ENCODE data around the gene ENPP6.
"Not testable (repeated sequence)": the region's sequence is repeated elsewhere in the genome, so short reads cannot be mapped to it uniquely, and the experiment has no call there.

ENPP6 gene

GRCh38 chr4:184148738-184149637 lies 68.7 kb downstream of the ENPP6 start:
- no peak for DNase-seq (ENCODE audit: low read depth, low spot score)

- DNase-seq (ENCODE audit: low read depth, low spot score) = no peak
Observed at GRCh38 chr4:184147858-184148737, 69.6 kb downstream of the ENPP6 start.

- no peak for DNase-seq (ENCODE audit: low read depth, low spot score)
Observed at GRCh38 chr4:184146951-184147350, 70.7 kb downstream of the ENPP6 start.

GRCh38 chr4:184145596-184145995 lies 72.1 kb downstream of the ENPP6 start:
- DNase-seq (ENCODE audit: low read depth, low spot score) = no peak

GRCh38 chr4:184143770-184144564 lies 73.7 kb downstream of the ENPP6 start:
- DNase-seq (ENCODE audit: low read depth, low spot score) = no peak

- no peak for DNase-seq (ENCODE audit: low read depth, low spot score)
Observed at GRCh38 chr4:184142121-184143000, 75.3 kb downstream of the ENPP6 start.

DNA sequence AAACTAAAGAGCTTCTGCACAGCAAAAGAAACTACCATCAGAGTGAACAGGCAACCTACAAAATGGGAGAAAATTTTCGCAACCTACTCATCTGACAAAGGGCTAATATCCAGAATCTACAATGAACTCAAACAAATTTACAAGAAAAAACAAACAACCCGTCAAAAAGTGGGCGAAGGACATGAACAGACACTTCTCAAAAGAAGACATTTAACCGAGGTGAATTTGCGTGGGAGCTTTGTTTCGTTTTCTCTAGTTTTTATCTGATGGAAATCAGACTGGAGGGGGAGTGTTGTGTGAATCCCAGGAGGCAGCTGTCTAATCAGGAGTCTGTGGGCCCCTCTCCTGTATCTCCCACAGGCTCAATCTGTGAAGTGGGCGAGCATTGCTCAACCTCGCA lies 76.8 kb downstream of the ENPP6 start:
- DNase-seq (ENCODE audit: low read depth, low spot score) = not testable (repeated sequence)

DNA sequence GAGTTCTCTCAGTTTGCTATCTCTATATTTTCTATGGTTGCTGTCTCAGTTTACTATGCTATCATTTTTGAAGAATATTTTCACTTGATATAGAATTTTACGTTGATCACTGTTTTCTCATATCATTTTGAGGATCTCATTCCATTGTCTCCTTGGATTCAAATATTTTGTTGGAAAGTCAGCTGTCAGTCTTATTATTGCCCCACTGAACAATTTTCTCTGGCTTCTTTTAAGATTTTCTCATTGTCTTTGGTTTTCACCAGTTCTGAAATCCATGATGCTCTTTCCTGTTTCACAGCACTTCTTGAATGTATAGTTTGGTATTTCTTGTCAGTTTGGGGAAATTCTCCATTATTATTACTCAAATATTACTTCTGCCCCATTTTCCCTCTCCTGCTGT lies 81.1 kb downstream of the ENPP6 start:
- DNase-seq (ENCODE audit: low read depth, low spot score) = no peak

DNA sequence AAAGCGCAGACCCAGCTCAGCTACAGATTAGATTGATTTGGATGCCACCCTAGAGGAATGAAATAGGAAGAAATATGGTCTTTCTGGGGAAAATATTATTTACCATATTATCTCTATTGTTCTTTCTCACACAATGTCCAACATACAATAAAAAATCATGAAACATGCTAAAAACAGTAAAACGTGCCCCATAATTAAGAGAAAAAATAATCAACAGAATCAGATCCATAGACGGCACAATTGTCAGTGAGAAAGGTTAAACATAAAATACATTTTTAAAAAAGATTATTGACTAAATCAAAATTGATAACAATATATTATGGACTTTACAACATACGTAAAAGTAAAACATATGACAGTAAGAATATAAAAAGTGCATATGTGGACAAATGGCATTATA lies 90.9 kb downstream of the ENPP6 start:
- DNase-seq (ENCODE audit: low read depth, low spot score) = no peak

DNA sequence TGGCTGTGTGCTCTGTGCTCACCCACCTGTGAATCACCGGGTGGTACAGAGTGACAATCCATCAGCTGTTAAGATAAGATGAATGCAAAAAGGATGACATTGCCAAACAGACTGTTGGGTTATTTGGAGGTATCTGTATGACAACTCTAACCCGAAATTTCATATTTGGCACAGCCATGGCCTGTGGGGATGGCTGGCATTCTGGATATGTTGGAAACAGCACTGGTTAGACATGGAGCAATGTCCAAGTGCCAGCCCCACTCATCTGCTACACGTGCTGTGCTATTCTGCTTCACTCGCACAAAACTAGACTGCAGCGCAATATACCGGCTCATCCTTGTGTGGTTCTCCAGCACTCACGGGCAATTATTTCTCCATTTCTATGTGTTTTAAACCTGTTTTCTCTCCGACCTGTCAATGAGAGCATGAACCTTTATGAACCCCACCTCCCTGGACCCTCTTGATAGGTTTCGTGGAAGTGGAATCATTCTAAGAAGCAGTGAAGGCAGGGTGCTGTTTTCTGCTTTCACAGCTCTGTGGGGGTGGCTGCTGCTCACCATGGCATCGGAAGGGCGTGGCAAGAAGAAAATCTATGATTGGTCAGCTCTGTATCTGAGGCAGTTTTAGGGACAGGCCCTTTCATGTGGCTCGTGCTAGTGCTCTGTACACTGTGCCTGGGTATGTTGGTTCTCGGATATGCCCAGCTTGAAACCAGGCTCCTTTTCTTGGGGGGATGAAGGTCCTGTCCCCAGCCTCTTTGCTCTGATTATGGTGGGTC lies 94.9 kb downstream of the ENPP6 start:
- no peak for DNase-seq (ENCODE audit: low read depth, low spot score)

- DNase-seq (ENCODE audit: low read depth, low spot score) = no peak
Observed at GRCh38 chr4:184120549-184121127, 97.0 kb downstream of the ENPP6 start.

DNA sequence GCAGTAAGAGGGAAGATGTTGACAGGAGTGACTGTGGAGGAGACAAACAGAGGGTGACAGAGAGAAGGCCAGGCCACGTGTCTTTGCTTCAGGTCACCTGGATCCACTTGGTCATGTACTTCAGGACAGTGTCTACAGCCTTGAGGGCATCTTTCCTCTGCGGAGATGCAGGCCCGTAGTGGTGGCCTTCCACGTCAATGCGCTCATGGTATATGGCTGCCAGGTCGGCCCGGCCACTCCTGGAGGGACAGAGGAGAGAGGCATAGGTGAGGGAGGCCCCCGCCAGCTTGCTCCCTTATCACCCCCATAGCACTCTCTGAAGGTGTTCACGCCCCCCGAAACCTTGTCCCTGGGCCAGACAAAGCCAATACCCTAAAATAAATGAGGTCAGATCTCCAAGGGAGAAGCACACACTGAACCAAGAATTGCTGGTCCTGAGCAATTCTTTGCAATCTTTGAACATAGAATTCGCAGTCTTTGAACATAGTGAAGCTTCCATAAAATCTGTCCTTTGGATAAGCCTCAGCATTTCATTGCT lies 99.9 kb downstream of the ENPP6 start:
- no peak for DNase-seq (ENCODE audit: low read depth, low spot score)

DNA sequence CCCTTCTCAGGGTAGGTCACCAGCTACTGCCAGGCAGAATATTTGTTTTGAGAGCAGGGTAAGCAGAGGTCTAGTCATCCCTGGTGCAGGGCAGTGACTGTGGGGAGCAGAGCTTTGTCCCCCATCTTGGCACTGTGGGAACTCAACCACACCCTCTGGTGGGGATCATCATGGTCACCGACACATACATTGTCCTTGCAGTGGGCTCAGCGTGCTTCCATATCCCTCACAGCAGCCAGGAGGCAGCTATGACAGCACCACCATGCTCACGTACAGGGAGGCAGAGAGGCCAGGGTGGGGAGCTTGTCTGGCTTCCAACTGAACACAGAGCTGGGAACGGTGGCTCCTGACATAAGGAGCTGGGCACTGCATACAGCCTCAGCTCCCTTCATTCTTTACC lies 102.3 kb downstream of the ENPP6 start:
- no peak for DNase-seq (ENCODE audit: low read depth, low spot score)

GRCh38 chr4:184114431-184114830 lies 103.2 kb downstream of the ENPP6 start:
- no peak for DNase-seq (ENCODE audit: low read depth, low spot score)

DNA sequence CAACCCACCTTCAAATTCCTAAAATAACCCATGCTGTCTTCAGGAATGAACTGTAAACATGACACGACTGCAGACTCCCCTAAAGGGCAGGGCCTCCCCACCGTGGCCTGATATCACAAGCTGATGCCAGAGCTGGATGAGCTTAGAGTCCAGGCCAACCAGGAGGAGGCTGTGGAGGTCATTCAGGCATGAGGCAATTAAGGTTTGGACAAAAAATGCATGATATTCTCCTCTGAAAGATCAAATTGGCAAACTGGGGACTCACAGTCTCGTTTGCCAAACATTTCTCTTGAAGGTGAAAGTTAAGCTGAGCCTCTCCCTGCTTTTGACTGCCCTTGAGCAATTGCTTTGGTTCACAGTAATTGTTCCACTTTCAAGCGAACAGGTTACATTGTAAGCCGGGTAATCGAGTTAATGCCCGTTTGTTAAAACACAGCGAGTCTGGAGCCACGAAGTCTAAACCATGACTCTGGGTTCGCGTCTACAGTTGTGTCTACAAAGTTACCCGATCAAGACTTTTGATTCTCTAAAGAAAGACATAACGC lies 105.6 kb downstream of the ENPP6 start:
- DNase-seq (ENCODE audit: low read depth, low spot score) = no peak

- DNase-seq (ENCODE audit: low read depth, low spot score) = no peak
Observed at GRCh38 chr4:184111233-184111832, 106.3 kb downstream of the ENPP6 start.

DNA sequence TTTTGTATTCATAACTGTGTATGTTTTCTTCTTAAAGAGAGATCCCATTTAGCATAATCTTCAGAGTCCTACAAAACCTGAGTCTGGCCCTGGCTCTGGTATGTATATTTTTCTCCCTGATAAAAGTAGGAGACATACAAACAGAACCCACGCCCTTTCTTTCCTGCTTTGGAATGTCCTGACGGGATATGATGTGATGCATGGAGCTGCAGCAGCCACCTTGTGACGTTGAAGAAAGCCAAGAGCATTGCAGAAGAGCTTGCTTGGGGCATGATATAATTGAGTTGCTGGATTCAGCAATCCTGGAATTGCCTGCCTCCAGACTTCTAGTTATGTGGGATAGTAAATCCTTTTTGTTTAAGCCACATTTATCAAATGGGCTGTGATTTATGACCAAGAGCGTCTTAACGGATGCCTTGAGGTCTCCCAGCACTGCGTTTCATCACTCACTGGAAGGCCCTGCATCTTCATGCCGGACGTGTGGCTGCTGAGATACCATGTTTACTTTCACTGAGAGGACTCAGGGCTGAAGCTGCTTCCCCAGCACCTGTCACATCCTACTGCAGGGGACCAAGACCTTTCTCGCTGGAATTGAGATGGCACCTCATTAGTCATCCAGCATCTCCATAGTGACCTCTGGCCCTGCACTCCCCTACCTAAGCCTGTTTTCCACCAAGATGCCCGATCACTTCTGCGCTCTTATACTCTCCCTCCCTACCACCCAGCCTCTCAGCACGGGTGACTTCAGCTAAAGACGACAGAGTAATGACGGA lies 107.0 kb downstream of the ENPP6 start:
- DNase-seq (ENCODE audit: low read depth, low spot score) = no peak

GRCh38 chr4:184108006-184108501 lies 109.6 kb downstream of the ENPP6 start:
- no peak for DNase-seq (ENCODE audit: low read depth, low spot score)

Measured in smooth muscle cell of the brain vasculature (primary cell).